ENCODE measurements around the gene ELP4.
"Not testable (repeated sequence)": the region's sequence is repeated elsewhere in the genome, so short reads cannot be mapped to it uniquely, and the experiment has no call there.

Gene ELP4

DNA sequence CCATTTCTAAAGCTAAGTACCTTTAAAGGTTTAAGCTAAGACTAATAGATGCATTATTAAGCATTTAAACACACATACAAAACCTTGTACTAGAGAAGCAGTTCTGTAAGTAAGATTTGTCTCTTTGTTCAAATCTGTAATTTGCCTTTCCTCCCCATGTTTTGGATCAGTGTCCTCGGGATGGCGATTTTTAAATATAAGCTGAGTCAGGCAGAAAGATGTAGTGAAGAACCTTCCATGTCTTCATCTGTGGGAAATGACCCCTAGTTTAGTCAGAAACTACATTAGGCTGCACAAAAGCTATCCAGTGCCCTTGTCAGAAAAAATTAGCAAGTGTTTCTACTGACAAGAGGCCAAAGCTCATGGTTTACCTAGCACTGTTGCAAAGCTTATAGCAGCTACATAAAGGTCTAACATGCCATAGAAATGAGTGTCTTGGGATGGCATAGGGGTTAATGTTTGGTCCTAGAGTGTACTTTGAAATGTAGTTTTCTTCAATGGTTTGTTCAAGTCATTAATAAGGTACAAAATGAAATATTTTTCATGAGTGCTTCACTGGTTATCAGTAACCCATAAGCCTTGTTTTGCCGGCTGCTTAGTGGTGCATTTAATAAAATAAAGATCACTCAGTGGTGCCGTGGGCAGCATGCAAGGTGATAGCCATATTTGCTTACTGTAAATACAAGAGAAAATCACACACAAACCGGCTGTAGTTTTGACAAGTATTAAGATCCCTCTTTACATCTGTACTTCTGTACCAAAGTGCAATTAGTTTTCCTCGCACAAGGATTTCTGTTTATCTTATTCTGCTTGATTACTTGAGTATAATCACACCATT lies 139.8 kb downstream of the ELP4 start:
- DNase-seq, result no peak

DNA sequence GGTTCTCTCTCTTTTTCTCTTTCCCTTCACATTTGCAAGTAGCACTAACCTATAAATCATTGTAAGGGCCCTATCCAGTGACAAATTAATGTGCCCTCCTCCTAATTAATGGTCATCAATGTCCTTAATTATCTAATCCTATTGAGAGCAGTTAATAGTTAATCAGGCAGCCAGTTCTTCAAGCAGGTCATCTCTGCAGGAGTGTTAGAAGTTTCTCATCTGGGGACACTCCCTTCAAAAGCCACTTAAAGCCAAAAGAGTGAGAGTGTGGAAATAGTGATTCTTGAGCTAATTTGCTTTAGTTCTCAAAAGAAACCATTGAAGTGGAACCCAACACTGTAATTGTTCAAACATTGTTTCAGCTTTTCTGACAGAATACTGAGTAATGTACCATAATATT lies 141.6 kb downstream of the ELP4 start:
- DNase-seq, result no peak

DNA sequence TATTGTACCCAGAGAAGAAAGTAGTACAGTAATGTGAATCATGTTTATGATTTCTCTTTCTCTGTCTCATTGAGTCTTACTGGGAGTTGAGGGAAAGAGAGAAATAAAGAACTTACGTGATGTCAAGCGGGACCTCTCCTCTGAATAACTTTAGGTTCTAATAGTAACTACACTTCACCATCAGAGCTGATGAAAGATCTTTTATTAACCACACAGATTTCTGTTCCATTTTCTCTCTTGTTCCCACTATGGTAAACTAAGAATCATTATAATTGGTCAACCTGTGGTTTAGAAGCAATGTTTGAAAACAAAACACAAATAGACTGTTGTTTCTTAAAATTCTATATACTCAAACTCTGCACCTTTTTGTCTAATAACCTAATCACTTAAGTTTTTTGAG lies 142.3 kb downstream of the ELP4 start:
- no peak for DNase-seq

DNA sequence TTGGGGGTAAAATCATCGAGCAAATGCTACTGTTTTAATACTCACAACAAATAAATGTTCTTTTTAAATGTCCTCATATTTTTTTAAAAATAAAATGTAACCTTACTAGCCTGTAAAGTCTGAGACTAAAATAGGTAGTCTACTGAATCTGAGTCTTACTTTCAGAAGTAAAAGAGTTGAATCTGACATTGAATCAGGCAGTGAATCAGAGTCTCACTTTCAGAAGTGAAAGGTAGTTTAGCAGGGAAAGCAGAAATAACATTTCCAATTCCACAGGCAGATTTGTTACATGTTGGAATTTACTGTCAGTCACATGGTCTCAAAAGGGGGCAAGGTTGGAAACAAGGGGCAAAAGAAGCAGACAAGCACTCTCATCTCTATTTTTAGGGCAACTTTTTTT lies 143.0 kb downstream of the ELP4 start:
- DNase-seq, result no peak

DNA sequence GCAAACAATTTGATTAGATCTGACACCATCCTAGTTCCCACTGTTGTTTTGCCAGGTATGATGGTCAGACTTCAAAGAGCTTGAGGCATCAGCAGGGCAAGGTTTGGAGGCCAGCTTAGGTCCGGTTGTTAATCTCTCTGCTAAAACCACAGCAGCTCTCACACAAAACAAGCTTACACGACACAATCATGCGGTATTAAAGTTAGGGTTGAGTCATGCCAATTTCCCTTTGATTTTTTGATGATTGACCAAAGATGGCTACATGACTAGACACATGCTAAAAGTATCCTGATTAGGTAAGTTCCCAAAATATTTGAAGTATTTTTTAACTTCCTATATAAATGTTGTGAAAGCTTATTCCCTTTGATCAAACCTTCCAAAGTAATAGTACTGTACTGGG lies 145.9 kb downstream of the ELP4 start:
- peak; percentile 92 for DNase-seq

- peak; percentile 13 for DNase-seq
Observed at GRCh38 chr11:31656051-31656450, 146.5 kb downstream of the ELP4 start.

DNA sequence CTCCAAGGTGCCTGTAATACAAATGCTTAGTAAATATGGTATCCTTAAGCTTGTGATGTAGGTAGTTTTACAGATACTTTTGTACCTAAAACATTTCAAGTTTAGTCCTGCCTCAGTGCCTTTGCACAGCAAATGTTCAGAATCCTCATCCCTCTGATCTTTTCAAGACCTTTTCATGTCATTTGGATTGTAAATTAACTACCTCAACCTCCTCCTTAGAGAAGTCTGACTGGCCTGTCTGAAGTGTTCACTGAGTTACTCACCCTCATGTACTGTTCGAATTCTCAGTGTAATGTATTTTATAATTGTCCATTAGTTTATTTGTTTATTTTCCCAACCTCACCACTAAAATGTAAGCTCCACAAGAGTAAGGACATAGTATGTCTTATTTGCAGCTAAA lies 147.5 kb downstream of the ELP4 start:
- no peak for DNase-seq

DNA sequence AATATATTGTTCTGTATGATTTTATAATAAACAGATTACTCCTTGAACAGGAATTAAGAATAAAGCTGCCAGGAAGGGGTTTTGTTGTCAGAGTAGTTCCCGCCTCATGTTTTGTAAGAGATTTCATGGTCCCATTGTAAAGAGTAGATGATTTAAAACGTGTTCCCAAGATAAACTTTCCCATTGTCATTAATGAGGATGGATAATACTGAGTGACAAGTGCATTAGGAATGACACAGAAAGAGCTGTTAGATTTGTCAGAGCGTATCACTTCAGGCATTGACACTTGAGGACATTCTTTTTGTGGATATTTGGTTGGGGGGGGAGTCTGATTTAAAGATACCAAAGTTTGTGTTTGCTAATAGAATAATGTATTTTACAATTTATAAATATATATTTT lies 154.6 kb downstream of the ELP4 start:
- no peak for DNase-seq

DNA sequence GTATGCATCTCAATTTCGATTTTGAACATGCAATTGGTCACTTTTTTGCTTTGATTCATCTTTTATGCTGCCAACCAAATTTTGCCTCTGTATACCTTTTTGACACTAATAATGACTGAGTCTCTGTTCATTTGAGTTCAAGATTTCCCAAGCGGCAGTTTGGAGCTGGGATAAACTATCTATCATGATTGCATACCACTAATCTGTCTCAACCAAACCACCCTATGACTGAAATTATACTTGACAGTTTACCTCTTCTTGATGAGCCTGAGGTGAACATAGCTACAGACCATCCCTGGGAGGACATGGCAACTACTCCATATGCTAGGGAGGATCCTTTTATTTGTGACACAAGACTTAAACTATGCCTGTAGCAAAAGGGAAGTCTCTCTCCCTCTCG lies 155.4 kb downstream of the ELP4 start:
- no peak for DNase-seq

- no peak for DNase-seq
Observed at GRCh38 chr11:31671681-31672080, 162.1 kb downstream of the ELP4 start.

GRCh38 chr11:31673108-31673507 lies 163.5 kb downstream of the ELP4 start:
- not testable (repeated sequence) for DNase-seq

DNA sequence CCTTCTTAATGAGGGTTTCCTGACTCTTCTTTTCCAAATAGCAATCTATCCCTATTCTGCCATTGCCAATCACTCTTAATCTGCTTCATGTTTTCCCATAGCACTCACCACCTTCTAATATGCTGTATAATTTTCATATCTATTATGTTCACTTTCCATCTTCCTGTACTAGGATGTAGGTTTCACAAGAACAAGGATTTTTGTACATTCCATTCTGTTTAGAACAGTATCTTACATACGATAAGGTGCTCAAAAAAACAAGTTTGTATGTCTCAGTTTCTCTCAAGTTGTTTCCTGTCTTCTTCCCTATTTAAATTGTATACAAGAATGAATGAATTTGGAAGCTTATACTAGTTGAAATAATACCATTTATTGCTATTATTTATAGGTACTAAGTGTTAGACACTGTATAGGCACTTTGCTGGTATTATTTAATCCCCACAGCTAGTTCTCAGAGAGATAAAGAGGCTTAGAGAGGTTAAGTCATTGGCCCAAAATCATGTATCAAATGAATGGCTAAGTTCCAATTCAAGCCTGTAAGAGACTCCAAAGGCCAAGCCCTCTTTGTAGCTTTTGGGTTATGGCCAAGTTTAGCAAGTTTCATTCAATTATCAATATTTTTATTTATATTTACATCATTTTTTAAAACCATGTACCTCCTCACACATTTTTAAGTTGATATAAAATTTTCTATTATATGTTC lies 166.9 kb downstream of the ELP4 start:
- DNase-seq, result no peak

DNA sequence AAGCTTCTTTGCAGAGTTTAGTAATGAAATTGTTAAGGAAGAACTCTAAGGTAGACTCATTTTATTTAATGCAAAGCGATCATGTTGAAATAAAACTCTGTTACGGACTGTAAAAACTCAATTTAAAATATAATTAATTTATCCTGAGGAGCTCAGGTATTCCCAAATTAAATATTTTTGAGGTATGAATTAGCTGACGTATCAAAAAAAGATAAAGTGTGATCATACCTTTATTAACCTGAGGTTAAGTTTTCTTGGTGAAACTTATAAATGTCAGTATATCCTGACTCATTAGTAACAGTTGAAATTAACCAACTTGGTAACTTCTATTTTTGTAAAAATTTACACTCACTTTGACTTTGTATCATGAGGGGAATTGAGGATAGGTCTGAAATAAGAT lies 171.2 kb downstream of the ELP4 start:
- DNase-seq, result no peak

DNA sequence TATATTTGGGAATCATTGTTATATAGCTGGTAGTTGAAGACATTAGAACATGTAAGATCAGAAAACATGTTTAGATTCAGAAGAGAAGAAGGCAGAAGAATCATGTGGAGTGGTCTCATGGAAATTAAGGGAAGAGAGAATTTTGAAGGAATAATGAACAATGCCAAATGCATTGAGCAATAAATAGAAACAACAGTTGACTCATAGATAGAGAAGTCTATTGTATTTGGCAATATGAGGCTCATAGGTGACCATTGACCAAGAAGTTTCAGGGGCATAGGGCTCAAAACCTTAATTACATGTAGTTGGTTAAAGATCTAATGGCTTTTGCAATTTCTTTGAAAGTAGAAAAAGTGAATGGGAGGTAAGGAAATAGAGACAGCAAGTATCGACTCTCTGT lies 177.7 kb downstream of the ELP4 start:
- no peak for DNase-seq

- no peak for DNase-seq
Observed at GRCh38 chr11:31687861-31688260, 178.3 kb downstream of the ELP4 start.

- no peak for DNase-seq
Observed at GRCh38 chr11:31689559-31689958, 180.0 kb downstream of the ELP4 start.

DNA sequence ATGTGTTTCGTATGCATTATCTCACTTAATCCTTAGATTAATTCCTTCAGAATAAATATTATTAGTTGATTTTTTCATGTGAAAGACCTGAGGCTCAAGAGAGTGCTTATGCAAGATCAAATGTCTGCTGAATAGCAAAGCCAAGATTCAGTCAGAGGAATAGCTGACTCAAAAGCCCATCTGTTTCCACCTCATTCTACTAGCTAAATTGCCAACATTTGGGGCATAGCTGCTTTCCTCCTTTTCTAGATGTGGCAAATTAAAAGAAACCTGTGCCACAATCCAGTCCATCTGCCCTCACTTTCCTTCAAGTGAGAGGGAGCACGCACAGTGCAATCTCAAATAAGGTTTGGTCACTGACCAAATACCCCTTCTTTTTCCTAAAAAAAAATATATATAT lies 180.5 kb downstream of the ELP4 start:
- DNase-seq, result no peak

DNA sequence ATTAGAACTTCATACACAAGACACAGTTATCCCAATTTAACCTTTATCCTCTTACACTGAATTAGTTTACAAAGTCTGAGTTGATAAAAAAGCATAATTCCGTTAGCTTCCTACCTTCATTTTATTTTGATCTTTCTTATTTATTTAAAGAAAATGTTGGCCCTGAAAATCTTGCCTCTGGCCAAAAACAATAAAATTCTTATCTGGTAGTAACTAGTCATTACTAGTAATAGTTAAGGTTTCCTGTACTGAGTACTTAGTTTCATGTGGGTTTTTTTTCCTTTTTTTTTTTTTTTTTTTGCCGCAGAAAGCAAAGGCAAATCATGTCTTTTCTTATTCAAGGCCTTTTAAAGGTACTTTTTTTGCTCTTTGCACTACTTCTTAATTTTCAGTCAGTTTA lies 180.9 kb downstream of the ELP4 start:
- DNase-seq, result no peak

DNA sequence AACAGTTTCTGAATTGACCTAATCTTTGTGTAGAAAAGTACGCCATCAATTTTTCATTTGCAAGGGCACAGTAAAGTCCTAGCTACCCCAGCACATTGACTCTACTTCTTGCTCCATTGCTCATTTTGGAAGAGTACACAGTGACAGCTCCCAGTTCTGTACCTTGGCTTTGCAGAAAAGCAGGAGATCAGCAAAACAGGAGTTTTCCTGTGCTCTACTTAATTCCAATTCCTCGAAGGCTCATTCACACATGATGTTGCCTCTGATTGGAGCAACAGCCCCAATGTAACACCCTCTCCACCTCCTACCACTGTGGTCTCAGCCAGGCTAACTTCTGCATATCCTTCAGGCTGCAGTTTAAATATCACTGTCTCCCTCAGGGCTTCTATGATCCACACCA lies 182.9 kb downstream of the ELP4 start:
- no peak for DNase-seq

- not testable (repeated sequence) for DNase-seq
Observed at GRCh38 chr11:31697049-31697448, 187.5 kb downstream of the ELP4 start.

GRCh38 chr11:31699066-31699465 lies 189.5 kb downstream of the ELP4 start:
- no peak for DNase-seq

GRCh38 chr11:31702966-31703365 lies 193.4 kb downstream of the ELP4 start:
- DNase-seq, result peak; percentile 5

GRCh38 chr11:31706357-31706756 lies 196.8 kb downstream of the ELP4 start:
- no peak for DNase-seq

- DNase-seq, result no peak
Observed at GRCh38 chr11:31711137-31711536, 201.6 kb downstream of the ELP4 start.

DNA sequence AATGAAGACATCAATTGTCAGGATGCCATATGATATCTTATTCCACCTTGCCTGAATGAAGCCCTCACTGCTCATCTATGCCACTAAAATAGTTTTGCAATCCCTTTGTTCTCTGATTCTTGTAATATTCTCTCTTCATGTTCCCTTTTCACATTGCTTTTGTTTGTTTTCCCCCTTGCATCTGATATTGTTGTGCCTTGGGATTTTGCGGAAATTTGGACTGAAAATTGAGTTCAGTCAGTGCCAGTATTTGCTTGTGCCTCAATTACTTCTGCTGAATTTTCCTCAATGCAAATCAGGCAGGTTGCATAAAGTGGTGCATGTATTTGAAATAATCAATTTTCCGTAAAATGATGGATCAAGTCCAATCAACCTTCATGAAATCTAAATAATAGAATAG lies 203.3 kb downstream of the ELP4 start:
- DNase-seq, result no peak

Measured in fibroblast of upper back skin (primary cell).